Measurements from ENCODE around the gene C1orf210. TPM values are rescaled to one million over a fixed set of nuclear protein-coding genes. Genes with fewer than 3 reads are reported as not detected.

C1orf210 gene
- total RNA-seq, 1 experiment from 2014 or later, result 7.6 TPM

GRCh38 chr1:43234267-43234666 is 51.1 kb downstream of the C1orf210 start (continued):
- TF ChIP-seq CTCF (IDR thresholded peaks at IDR 0.05 in 2 of 3, conservative IDR thresholded peaks at IDR 0.05 in 1 of 3; ENCODE audit: borderline replicate concordance in 1 of 3, insufficient read depth in 1 of 3, low read depth in 2 of 3, low read length in 2 of 3) (no peak), SP1 (IDR thresholded peaks at IDR 0.05; ENCODE audit: low read depth) (no peak), ELF1 (IDR thresholded peaks at IDR 0.05; ENCODE audit: borderline replicate concordance, low read depth) (no peak), RAD21 (IDR thresholded peaks at IDR 0.05; ENCODE audit: low read depth) (no peak)
- TF ChIP-seq, protein P1, sequence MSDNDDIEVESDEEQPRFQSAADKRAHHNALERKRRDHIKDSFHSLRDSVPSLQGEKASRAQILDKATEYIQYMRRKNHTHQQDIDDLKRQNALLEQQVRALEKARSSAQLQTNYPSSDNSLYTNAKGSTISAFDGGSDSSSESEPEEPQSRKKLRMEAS (IDR thresholded peaks at IDR 0.05), result no peak

DNA sequence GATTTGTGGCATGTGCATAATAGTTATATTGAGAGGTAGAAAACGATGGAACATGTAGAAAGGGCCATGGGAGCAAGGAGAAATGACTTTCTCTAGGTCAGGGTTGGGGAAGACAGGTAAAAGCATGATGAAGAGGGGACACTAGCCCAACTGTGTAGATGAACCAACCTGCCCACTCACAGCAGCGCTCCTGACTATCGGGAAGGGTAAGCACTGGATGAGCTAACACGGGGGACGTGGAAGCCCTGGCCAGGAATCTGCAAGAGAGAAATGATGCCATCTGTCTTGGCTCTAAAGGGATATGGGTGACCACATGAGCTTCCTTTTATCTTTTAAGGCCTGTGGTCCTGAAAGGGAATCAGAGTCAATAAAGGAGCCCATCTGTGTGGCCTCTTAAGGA is 51.8 kb downstream of the C1orf210 start:
- H3K79me2 ChIP-seq (ENCODE audit: insufficient read depth, low read length), result no peaks in the 10 kb centered on the region
- H3K9me3 ChIP-seq (ENCODE audit: control insufficient read depth in 1 of 2, insufficient read depth in 1 of 2, low read depth in 1 of 2, low read length in 2 of 2), result no peaks in the 10 kb centered on the region
- peaks cover 4 to 7% of the 10 kb centered on the region in 2 experiments; a peak in 2 of 4 replicates for H3K4me1 ChIP-seq (ENCODE audit: control insufficient read depth in 1 of 2, insufficient read depth in 2 of 2, low read length in 2 of 2)
- ChIA-PET POLR2A (no interaction called here), RAD21 (ENCODE audit: low non-redundant PET in 1 of 2, low total read pairs in 2 of 2, uncharacterized antibody in 2 of 2, unreplicated experiment in 2 of 2) (interaction anchor here in 1 of 2 experiments (0.6 kb wide), 1 partner anchor 103 kb away, joined by 3 read pairs; no protein-coding TSS in a partner anchor), CTCF (interaction anchor here (1.2 to 2.5 kb wide), 2 partner anchors 150 to 181 kb away, joined by 3 to 6 read pairs; no protein-coding TSS in a partner anchor)
- intact Hi-C loops (cut with micrococcal nuclease), result no loop called here
- H3K4me3 ChIP-seq (replicated peaks in 1 of 2; ENCODE audit: low read depth in 1 of 2, low read length in 2 of 2), result no peak overlapping the region
- H2AFZ ChIP-seq (ENCODE audit: low read depth, low read length, poor library complexity, severe bottlenecking), result no peak overlapping the region
- H3K27me3 ChIP-seq (ENCODE audit: insufficient read depth, low read length), result no peaks in the 10 kb centered on the region
- H3K27ac ChIP-seq (ENCODE audit: low read depth, low read length), result no peak overlapping the region
- no peak for TF ChIP-seq POLR2AphosphoS5 (IDR thresholded peaks at IDR 0.05; ENCODE audit: low read depth, low read length)
- no peak for TF ChIP-seq SIN3A (IDR thresholded peaks at IDR 0.05; ENCODE audit: low read depth)
- TF ChIP-seq JUND (IDR thresholded peaks at IDR 0.05), result no peak
- no peaks in the 10 kb centered on the region for H3K36me3 ChIP-seq (ENCODE audit: control insufficient read depth in 1 of 2, insufficient read depth in 2 of 2, low read length in 2 of 2)
- DNase-seq (ENCODE audit: low read depth, low spot score), result no peak
- no peaks in the 10 kb centered on the region for H3K9me2 ChIP-seq (ENCODE audit: insufficient read depth)
- no TSS peak for BruUV-seq (replicated peaks)
- H3K4me2 ChIP-seq (ENCODE audit: low read length), result no peak overlapping the region
- no peak for ATAC-seq
- H4K20me1 ChIP-seq (ENCODE audit: insufficient read depth), result no peaks in the 10 kb centered on the region
- H3K9ac ChIP-seq (ENCODE audit: low read length), result no peak overlapping the region
